Thymus (tissue), 11 donors: Measurements from ENCODE around the gene OR52N2. TPM values are rescaled to one million over a fixed set of nuclear protein-coding genes. Genes with fewer than 3 reads are reported as not detected.

Experiments
- DNase-seq, 9 donors: peaks; one replicate each; pipeline ENCODE4 v3.0.0-alpha.2; 2013; ENCODE audit warnings: low spot score in 9 of 9, low read depth in 6 of 9, missing footprints in 1 of 9
- H3K27ac ChIP-seq, 2 donors: one replicate each; pipeline ENCODE4 v1.5.1; 2013; ENCODE audit warnings: control low read depth in 1 of 2, low read depth in 1 of 2, low read length in 1 of 2, mild to moderate bottlenecking in 1 of 2, moderate library complexity in 1 of 2
- H3K27me3 ChIP-seq, 2 donors: one replicate each; pipeline ENCODE4 v1.5.1; 2013; ENCODE audit warnings: low read length in 1 of 2; ENCODE audit not compliant: control insufficient read depth in 2 of 2, insufficient read depth in 1 of 2
- H3K36me3 ChIP-seq, 2 donors: one replicate each; pipeline ENCODE4 v1.5.1; 2013; ENCODE audit warnings: low read length in 1 of 2, mild to moderate bottlenecking in 1 of 2, moderate library complexity in 1 of 2; ENCODE audit not compliant: control insufficient read depth in 2 of 2, insufficient read depth in 2 of 2
- H3K4me1 ChIP-seq, 2 donors: one replicate each; pipeline ENCODE4 v1.5.1; 2013; ENCODE audit warnings: low read length in 2 of 2; ENCODE audit not compliant: control insufficient read depth in 2 of 2, insufficient read depth in 2 of 2
- H3K4me3 ChIP-seq, 2 donors: one replicate each; pipeline ENCODE4 v1.5.1; 2013; ENCODE audit warnings: low read length in 2 of 2, control low read depth in 1 of 2, mild to moderate bottlenecking in 1 of 2
- H3K9me3 ChIP-seq, 2 donors: one replicate each; pipeline ENCODE4 v1.5.1; 2013; ENCODE audit warnings: low read length in 1 of 2, mild to moderate bottlenecking in 1 of 2; ENCODE audit not compliant: control insufficient read depth in 2 of 2, insufficient read depth in 1 of 2
- WGBS: extraction: QIAGEN DNeasy Blood & Tissue Kit; methylation state at CpG from one replicate; pipeline ENCODE4 v1.1.7; 2013; 5-methylcytosine and 5-hydroxymethylcytosine counted together
- polyA plus RNA-seq: library from polyadenylated mRNA; stranded (reverse); fragments of 200-250 nt; gene quantifications from one replicate; pipeline ENCODE4 v1.2.3, GENCODE V29; 2013
- total RNA-seq: library from RNA; stranded (reverse); fragments of 120-200 nt; gene quantifications from one replicate; pipeline ENCODE4 v1.2.4, GENCODE V29; 2013
- donor health status: healthy.

OR52N2 gene
- total and polyA plus RNA-seq, 2 donors: 0.23 TPM; not detected in 1

DNA sequence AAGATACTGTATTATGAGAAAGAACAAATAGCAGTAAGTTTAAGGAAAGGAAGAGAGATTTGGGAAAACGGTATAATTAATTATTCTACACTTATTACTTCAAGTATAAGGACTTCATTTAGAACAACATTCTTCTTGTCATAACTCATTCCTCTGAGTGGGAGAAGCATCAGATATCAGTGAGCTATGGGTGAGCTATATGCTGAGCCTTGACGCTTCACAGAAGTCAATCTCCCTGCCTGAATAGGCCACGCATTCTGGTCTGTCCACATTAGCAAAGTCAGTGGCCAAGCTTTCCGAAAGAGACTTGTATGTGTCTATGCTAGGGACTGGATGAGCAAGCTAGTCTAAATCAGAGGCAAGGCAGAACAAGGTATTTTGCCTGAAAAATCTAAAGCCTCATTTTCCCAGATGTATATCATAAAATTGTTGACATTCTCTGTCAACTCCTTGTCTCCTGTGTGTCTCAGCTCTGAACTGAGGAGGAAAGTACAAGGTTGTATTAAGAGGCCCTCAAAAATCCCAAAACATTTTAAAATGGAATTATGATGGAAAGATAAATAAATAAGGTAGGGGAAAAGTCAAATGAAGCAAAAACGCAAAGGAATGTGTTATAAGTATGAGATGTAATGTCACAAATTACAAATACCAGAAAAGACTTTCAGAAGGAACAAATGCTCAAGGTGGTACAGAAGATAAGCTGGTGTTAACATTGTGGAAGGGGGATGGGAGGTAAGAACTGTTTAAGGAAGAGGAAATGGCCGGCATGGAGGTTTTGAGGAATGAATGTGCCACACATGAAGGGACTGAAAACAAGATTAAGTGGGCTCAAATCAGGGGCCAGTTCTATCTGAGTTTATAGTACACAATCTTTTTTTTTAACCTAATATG lies 1.4 kb downstream of the OR52N2 start:
- 85% methylated on average over 6 of the region's 6 CpGs for WGBS
- peaks cover 0 to 5% of the 10 kb centered on the region in 2 donors for H3K27me3 ChIP-seq
- H3K4me3 ChIP-seq: no peak overlapping the region
- H3K4me1 ChIP-seq: peaks cover 0 to 7% of the 10 kb centered on the region in 2 donors
- DNase-seq: no peak
- H3K36me3 ChIP-seq: no peaks in the 10 kb centered on the region
- H3K27ac ChIP-seq: no peak overlapping the region
- H3K9me3 ChIP-seq: no peaks in the 10 kb centered on the region

- no peak overlapping the region for H3K4me3 ChIP-seq
- no peak overlapping the region for H3K27ac ChIP-seq
- H3K9me3 ChIP-seq: no peaks in the 10 kb centered on the region
- H3K4me1 ChIP-seq: no peaks in the 10 kb centered on the region
- DNase-seq: no peak
- 42% methylated on average over 4 of the region's 4 CpGs for WGBS
- H3K36me3 ChIP-seq: no peaks in the 10 kb centered on the region
- no peaks in the 10 kb centered on the region for H3K27me3 ChIP-seq
These were observed 6.8 kb downstream of the OR52N2 start for GRCh38 chr11:5815534-5815933.

GRCh38 chr11:5818245-5818886 lies 9.6 kb downstream of the OR52N2 start:
- no peaks in the 10 kb centered on the region for H3K27me3 ChIP-seq
- no peaks in the 10 kb centered on the region for H3K36me3 ChIP-seq
- H3K9me3 ChIP-seq: no peaks in the 10 kb centered on the region
- no peak overlapping the region for H3K4me3 ChIP-seq
- no peaks in the 10 kb centered on the region for H3K4me1 ChIP-seq
- H3K27ac ChIP-seq: no peak overlapping the region
- DNase-seq: peak in 2 of 9 donors; percentile 0 to 8
- 41% methylated on average over 1 of the region's 1 CpG for WGBS

DNA sequence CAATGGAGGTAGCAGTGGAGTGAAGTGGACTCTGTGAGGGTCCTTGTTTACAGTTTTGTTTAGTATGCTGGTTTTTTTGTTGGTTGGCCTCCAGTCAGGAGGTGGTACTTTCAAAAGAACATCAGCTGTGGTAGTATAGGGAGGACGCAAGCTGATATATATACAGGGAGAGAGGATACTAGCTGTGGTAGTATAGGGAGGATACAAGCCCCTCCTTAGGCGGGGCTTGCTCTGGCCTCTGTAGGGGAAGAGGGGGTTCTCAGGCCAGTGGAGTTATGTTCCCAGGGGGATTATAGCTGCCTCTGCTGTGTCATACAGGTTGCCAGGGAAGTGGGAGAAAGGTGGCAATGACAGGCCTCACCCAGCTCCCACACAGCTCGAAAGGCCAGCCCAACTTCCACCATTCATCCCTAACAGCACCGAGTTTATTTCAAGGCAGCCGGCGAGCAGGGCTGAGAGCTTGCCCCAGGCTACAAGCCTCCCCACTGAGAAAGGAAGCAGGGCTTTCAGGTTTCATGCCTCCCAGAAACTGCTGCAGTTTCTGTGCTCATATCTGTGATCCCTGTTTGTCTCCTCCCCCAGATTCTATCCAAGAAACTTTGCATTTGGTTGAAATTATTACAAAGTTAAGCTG lies 22.6 kb downstream of the OR52N2 start:
- DNase-seq: no peak
- Histone ChIP-seq H3K4me1 (no peaks in the 10 kb centered on the region), H3K36me3 (no peaks in the 10 kb centered on the region), H3K4me3 (no peak overlapping the region), H3K9me3 (no peaks in the 10 kb centered on the region), H3K27ac (no peak overlapping the region), H3K27me3 (no peaks in the 10 kb centered on the region)
- WGBS: 94% methylated on average over 6 of the region's 6 CpGs

DNA sequence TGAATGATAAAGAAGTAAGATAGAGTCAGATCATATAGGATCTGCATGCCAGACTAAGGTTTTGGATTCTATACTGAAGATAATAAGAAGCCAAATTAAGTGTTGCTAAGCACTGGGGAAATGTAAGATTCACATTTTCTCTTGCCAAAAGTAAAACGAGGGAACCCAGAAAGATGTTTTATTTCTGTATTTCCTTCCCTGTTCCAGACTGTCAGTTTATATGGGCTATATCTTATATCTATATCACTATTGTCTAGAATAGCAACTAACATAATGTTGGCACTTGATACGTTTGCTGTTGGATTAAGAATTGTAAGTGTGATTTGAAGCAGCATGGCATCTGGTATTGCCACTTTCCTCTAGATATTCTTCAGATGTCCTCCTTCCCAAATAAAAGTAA lies 24.7 kb downstream of the OR52N2 start:
- no peak overlapping the region for H3K4me3 ChIP-seq
- no peak for DNase-seq
- no peaks in the 10 kb centered on the region for H3K27me3 ChIP-seq
- no peaks in the 10 kb centered on the region for H3K4me1 ChIP-seq
- no peaks in the 10 kb centered on the region for H3K9me3 ChIP-seq
- H3K36me3 ChIP-seq: no peaks in the 10 kb centered on the region
- 58% methylated on average over 2 of the region's 2 CpGs for WGBS
- no peak overlapping the region for H3K27ac ChIP-seq

DNA sequence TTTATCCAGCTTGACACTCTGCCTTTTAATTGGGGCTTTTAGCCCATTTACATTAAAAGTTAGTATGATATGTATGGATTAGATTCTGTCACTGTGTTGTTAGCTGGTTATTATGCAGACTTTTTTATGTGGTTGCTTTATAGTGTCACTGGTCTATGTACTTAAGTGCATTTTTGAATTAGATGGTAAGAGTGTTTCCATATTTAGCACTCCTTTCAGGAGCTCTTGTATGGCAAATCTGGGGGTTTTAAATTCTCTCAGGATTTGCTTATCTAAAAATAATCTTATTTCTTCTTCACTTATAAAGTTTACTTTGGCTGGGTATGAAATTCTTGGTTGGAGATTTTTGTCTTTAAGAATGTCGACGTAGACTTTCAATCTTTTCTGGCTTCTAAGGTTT lies 29.0 kb downstream of the OR52N2 start:
- no peaks in the 10 kb centered on the region for H3K27me3 ChIP-seq
- no peak overlapping the region for H3K4me3 ChIP-seq
- DNase-seq: no peak
- H3K27ac ChIP-seq: no peak overlapping the region
- no peaks in the 10 kb centered on the region for H3K4me1 ChIP-seq
- 96% methylated on average over 2 of the region's 2 CpGs for WGBS
- H3K9me3 ChIP-seq: no peaks in the 10 kb centered on the region
- H3K36me3 ChIP-seq: no peaks in the 10 kb centered on the region

GRCh38 chr11:5841797-5842196 lies 33.1 kb downstream of the OR52N2 start, which contains the start of gene OR52E6:
TSS of gene OR52E6 (minus strand) at chr11:5841897. CDS start at chr11:5841897, 0 bp downstream.
- no peaks in the 10 kb centered on the region for H3K9me3 ChIP-seq
- no peak within 1 kb of the TSS for H3K4me3 ChIP-seq
- 91% methylated on average over 1 of the region's 1 CpG for WGBS
- no peaks in the 10 kb centered on the region for H3K36me3 ChIP-seq
- no peak for DNase-seq
- H3K27ac ChIP-seq: no peak within 1 kb of the TSS
- H3K27me3 ChIP-seq: no peaks in the 10 kb centered on the region
- no peaks in the 10 kb centered on the region for H3K4me1 ChIP-seq

GRCh38 chr11:5846701-5847100 lies 38.0 kb downstream of the OR52N2 start:
- Histone ChIP-seq H3K4me1 (no peaks in the 10 kb centered on the region), H3K27me3 (no peaks in the 10 kb centered on the region), H3K4me3 (no peak overlapping the region), H3K36me3 (no peaks in the 10 kb centered on the region), H3K27ac (no peak overlapping the region), H3K9me3 (no peaks in the 10 kb centered on the region)
- no peak for DNase-seq
- 22% methylated on average over 1 of the region's 1 CpG for WGBS

DNA sequence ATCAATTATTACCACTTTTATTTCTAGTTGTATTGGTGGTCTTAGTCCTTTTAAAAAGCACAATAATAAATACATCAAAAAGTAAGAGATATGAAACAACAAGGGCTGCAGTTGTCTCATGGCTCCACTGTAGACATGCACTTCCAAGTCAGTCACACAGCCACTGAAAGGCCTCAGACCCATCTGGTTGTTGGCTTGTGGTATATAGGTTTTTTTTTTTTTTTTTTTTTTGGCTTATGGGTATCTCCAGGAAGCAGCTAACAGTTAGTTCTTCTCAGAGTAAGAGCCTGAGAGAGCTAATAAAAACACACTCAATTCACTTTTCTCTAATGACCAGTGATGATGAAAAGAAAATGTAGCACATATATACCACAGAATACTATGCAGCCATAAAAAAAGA lies 39.0 kb downstream of the OR52N2 start:
- Histone ChIP-seq H3K4me1 (no peaks in the 10 kb centered on the region), H3K27ac (no peak overlapping the region), H3K9me3 (no peaks in the 10 kb centered on the region), H3K27me3 (no peaks in the 10 kb centered on the region), H3K4me3 (no peak overlapping the region), H3K36me3 (no peaks in the 10 kb centered on the region)
- no peak for DNase-seq
